Left colon (tissue), 2 donors: ENCODE data around the gene LCE3E. TPM values are rescaled to one million over a fixed set of nuclear protein-coding genes. Genes with fewer than 3 reads are reported as not detected.

ENCODE experiments used
- ATAC-seq: fragments of 200-7000 bp; cut with Tn5 transposase; one replicate; pipeline ENCODE4 v1.9.1; 2020; ENCODE audit warnings: mild to moderate bottlenecking, moderate library complexity
- DNase-seq, 2 donors: peaks; one replicate each; pipeline ENCODE4 v3.0.0-alpha.2; 2020
- intact Hi-C, 2 donors: fragments of 100-400 bp; cut with DNase I in 1 of 2; cut with micrococcal nuclease in 1 of 2; formaldehyde crosslinking; loops; one replicate each; pipeline versions ENCODE4 v1.11.2 to v1.14.0; 2022; cut with DNase I, micrococcal nuclease
- total RNA-seq, 2 donors: library from RNA; stranded (reverse); fragmentation: NEBNext Ultra II Directional; extraction: Animal tissue kit (Norgen Biotek cat#: 25700); gene quantifications; one replicate each; pipeline ENCODE4 v1.2.1, GENCODE V29; 2021
- donor health status: DM: no; HTN: no; CAD: no.
- donor health status: DM: yes; HTN: yes; CAD: no.

LCE3E gene
- total RNA-seq, 2 donors from 2014 or later = not detected

- DNase-seq (no peak), ATAC-seq (no peak)
- intact Hi-C loops = no loop called here
Observed at GRCh38 chr1:152519851-152520250, 46.7 kb downstream of the LCE3E start.

DNA sequence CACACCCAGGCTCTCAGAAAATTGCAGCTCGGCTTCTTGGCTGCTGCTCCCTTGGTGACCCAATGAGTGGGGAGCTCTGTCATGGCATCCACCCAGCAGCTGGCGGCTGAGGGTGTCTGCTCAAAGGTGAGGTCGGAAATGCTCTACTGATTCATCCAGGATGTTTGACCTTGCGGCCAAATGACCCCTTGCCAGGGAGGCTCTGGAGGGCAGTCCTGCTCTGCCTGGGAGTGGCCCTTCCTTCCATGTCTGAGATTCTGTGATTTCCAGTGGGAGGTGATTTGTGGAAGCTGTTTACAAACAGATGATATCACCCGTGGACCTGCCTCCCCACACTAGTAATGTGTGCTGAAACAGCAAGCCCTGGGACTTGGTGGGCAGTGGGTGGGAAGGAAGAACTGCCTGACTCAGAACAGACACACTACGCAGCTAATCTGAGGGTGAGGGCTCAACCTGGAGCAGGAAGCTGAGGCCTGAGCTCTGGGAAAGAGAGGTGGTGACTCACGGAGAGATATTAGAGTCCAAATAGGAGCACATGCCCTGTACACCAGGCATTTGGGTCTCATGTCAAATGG lies 49.3 kb downstream of the LCE3E start:
- ATAC-seq = peak; percentile 26

DNA sequence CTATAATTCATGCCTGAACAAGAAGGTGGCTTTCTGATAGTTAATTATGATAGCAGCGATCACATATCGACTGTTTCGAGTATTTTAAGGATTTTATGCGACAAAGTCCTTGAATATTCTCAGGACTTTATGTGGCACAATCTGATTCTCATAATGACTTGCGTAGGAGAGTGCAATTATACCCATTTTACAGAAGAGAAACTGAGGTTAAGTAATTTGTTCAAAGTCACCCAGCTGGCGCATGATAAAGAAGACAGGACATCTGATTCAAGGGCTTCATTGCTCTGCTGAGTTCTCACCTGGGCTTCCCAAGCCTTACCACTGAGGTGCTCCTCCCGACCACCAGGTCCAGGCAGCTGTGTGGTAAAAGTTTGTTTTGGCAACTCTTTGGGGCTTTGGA lies 50.5 kb downstream of the LCE3E start:
- intact Hi-C loops = no loop called here
- DNase-seq (no peak), ATAC-seq (no peak)

More for the DNA sequence above, 49.3 kb downstream of the LCE3E start:
- intact Hi-C loops = no loop called here
- DNase-seq = no peak

Other genes starting within 250 kb of the LCE3E start
- gene FLG, start 241.5 kb downstream of the LCE3E start, total RNA-seq = not detected
- not detected for gene FLG2, start 206.8 kb downstream of the LCE3E start, total RNA-seq
- not detected for gene CRNN, start 152.5 kb downstream of the LCE3E start, total RNA-seq
- not detected for gene LCE5A, start 56.0 kb downstream of the LCE3E start, total RNA-seq
- not detected for gene CRCT1, start 52.3 kb downstream of the LCE3E start, total RNA-seq
- gene LCE3D, start 13.7 kb upstream of the LCE3E start, total RNA-seq = not detected
- not detected for gene LCE3C, start 33.5 kb upstream of the LCE3E start, total RNA-seq
- gene LCE3B, start 47.0 kb upstream of the LCE3E start, total RNA-seq = not detected
- gene LCE3A, start 56.3 kb upstream of the LCE3E start, total RNA-seq = not detected
- gene LCE2D, start 96.6 kb upstream of the LCE3E start, total RNA-seq = not detected
- gene LCE2C, start 108.5 kb upstream of the LCE3E start, total RNA-seq = not detected
- gene LCE2B, start 119.3 kb upstream of the LCE3E start, total RNA-seq = not detected
- not detected for gene LCE2A, start 131.6 kb upstream of the LCE3E start, total RNA-seq
- gene LCE4A, start 141.4 kb upstream of the LCE3E start, total RNA-seq = not detected
- gene KPRP, start 191.2 kb upstream of the LCE3E start, total RNA-seq = not detected
- gene LCE1F, start 208.4 kb upstream of the LCE3E start, total RNA-seq = not detected
- not detected for gene LCE1E, start 219.5 kb upstream of the LCE3E start, total RNA-seq
- gene LCE1D, start 229.9 kb upstream of the LCE3E start, total RNA-seq = not detected
- gene LCE1C, start 239.9 kb upstream of the LCE3E start, total RNA-seq = not detected
- gene LCE1B, start 245.2 kb upstream of the LCE3E start, total RNA-seq = not detected